ENCODE results near the gene MRGPRD.
"Not testable (repeated sequence)": the region's sequence is repeated elsewhere in the genome, so short reads cannot be mapped to it uniquely, and the experiment has no call there.

DNA sequence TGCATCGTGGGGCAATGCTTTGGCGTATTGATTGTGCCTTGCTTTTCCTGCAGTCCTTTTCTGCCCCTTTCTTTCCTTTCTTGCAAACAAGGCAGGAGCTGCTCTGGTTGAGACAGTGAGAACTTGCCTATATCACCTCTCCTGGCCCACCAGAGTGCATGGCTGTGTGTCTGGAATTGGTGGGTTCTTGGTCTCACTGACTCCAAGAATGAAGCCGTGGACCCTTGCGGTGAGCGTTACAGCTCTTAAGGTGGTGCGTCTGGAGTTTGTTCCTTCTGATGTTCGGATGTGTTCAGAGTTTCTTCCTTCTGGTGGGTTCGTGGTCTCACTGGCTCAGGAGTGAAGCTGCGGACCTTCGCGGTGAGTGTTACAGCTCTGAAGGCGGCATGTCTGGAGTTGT is 7.1 kb downstream of the MRGPRD start:
- TF ChIP-seq, protein P1, sequence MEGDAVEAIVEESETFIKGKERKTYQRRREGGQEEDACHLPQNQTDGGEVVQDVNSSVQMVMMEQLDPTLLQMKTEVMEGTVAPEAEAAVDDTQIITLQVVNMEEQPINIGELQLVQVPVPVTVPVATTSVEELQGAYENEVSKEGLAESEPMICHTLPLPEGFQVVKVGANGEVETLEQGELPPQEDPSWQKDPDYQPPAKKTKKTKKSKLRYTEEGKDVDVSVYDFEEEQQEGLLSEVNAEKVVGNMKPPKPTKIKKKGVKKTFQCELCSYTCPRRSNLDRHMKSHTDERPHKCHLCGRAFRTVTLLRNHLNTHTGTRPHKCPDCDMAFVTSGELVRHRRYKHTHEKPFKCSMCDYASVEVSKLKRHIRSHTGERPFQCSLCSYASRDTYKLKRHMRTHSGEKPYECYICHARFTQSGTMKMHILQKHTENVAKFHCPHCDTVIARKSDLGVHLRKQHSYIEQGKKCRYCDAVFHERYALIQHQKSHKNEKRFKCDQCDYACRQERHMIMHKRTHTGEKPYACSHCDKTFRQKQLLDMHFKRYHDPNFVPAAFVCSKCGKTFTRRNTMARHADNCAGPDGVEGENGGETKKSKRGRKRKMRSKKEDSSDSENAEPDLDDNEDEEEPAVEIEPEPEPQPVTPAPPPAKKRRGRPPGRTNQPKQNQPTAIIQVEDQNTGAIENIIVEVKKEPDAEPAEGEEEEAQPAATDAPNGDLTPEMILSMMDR (conservative IDR thresholded peaks at IDR 0.05; ENCODE audit: low read depth in 2 of 2) = not testable (repeated sequence)
- not testable (repeated sequence) for TF ChIP-seq EZH2 (IDR thresholded peaks at IDR 0.05; ENCODE audit: low read depth, unreplicated experiment)

Data from GM23338 (cell line).